Measurements from ENCODE around the gene NUP37.
A peak's percentile ranks its signal among the peaks of the same experiment; 100 is the strongest.

NUP37 gene

DNA sequence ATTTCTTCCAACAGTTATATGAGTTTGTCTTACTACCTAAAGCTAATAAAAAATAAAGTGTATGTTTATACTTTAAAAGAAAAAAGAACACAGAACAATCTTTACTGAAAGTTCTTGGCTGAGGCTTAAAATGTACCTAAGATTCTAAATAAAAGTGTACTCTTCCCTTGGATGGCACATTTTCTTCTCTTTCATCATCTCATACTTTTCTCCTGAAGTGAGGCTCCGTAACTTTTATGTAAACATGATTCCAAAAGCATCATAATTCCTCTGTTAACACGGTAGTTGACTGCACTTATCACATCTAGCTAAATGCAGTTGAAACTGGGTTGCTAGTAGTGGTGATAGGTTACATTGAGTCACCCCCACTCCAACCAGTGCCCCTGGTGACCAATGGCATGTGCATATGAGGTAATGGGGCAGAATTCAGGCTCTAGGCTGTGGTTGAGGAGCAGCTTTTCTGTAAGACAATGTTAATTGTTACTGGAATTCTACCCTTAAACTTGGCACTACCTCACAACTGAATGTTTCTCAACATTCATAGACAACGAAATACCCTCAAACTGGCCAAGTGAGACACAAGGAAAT is 96.5 kb downstream of the NUP37 start:
- DNase-seq (ENCODE audit: low read depth) = peak; percentile 59
- TF ChIP-seq, protein P1, sequence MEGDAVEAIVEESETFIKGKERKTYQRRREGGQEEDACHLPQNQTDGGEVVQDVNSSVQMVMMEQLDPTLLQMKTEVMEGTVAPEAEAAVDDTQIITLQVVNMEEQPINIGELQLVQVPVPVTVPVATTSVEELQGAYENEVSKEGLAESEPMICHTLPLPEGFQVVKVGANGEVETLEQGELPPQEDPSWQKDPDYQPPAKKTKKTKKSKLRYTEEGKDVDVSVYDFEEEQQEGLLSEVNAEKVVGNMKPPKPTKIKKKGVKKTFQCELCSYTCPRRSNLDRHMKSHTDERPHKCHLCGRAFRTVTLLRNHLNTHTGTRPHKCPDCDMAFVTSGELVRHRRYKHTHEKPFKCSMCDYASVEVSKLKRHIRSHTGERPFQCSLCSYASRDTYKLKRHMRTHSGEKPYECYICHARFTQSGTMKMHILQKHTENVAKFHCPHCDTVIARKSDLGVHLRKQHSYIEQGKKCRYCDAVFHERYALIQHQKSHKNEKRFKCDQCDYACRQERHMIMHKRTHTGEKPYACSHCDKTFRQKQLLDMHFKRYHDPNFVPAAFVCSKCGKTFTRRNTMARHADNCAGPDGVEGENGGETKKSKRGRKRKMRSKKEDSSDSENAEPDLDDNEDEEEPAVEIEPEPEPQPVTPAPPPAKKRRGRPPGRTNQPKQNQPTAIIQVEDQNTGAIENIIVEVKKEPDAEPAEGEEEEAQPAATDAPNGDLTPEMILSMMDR (IDR thresholded peaks at IDR 0.05; ENCODE audit: low read depth, low read length) = no peak
- TF ChIP-seq MYC (IDR thresholded peaks at IDR 0.05; ENCODE audit: low read depth, low read length) (no peak), POLR2A (IDR thresholded peaks at IDR 0.05; ENCODE audit: extremely low read depth, insufficient read length) (no peak)
- TF ChIP-seq, protein P2, sequence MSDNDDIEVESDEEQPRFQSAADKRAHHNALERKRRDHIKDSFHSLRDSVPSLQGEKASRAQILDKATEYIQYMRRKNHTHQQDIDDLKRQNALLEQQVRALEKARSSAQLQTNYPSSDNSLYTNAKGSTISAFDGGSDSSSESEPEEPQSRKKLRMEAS (IDR thresholded peaks at IDR 0.05; ENCODE audit: low read depth, low read length) = no peak

More for the DNA sequence above, 96.5 kb downstream of the NUP37 start:
- H3K4me3 ChIP-seq (ENCODE audit: low read depth, low read length) = no peak overlapping the region

Data from NB4 (cell line).